K562 (cell line): ENCODE data around the gene TNF. TPM values are rescaled to one million over a fixed set of nuclear protein-coding genes. Genes with fewer than 3 reads are reported as not detected.

Experiments used
- CEBPZ ChIP-seq: fragments of 150-350 bp; IDR thresholded peaks from 2 replicates; pipeline ENCODE4 v1.6.1; 2014; ENCODE audit warnings: low read depth, mild to moderate bottlenecking, low read length, borderline replicate concordance
- CHD4 ChIP-seq: fragments of 200-600 bp; sonication (generic); IDR thresholded peaks from 3 replicates; pipeline ENCODE4 v1.6.1; 2012; ENCODE audit warnings: low read depth, mild to moderate bottlenecking, mixed read lengths, low read length, inconsistent platforms; ENCODE audit not compliant: insufficient read depth, insufficient replicate concordance, poor library complexity, severe bottlenecking
- DNMT1 ChIP-seq: fragments of 450-650 bp; IDR thresholded peaks from 2 replicates; pipeline ENCODE4 v1.6.1; 2016; ENCODE audit warnings: antibody characterized with exemption, mild to moderate bottlenecking
- EHMT2 ChIP-seq: fragments of 450-650 bp; IDR thresholded peaks from 2 replicates; pipeline ENCODE4 v1.6.1; 2018; ENCODE audit warnings: antibody characterized with exemption
- EZH2 ChIP-seq: IDR thresholded peaks from 2 replicates; pipeline ENCODE4 v1.6.1; 2012; ENCODE audit warnings: low read depth, mild to moderate bottlenecking, inconsistent platforms, low read length, borderline replicate concordance
- FOXP1 ChIP-seq: sonication (generic); formaldehyde crosslinking; IDR thresholded peaks from 2 replicates; pipeline ENCODE4 v1.8.0; 2022; ENCODE audit warnings: mild to moderate bottlenecking, missing genetic modification reagents
- HDAC2 ChIP-seq: fragments of 450-650 bp; IDR thresholded peaks from 2 replicates; pipeline ENCODE4 v1.6.1; 2016; ENCODE audit warnings: mild to moderate bottlenecking
- PKNOX1 ChIP-seq: fragments of 450-650 bp; IDR thresholded peaks from 2 replicates; pipeline ENCODE4 v1.6.1; 2016
- RBM25 ChIP-seq: fragments of 200-400 bp; formaldehyde crosslinking; IDR thresholded peaks from 2 replicates; pipeline ENCODE4 v1.6.1; 2018; ENCODE audit warnings: low read length, low read depth, moderate library complexity; ENCODE audit not compliant: severe bottlenecking
- RCOR1 ChIP-seq, 2 experiments: IDR thresholded peaks; 2 replicates each; pipeline ENCODE4 v1.6.1; 2012; ENCODE audit warnings: low read depth in 2 of 2, low read length in 2 of 2, borderline replicate concordance in 1 of 2, improper control_type of control experiment in 1 of 2
- TAL1 ChIP-seq: fragments of 450-650 bp; IDR thresholded peaks from 2 replicates; pipeline ENCODE4 v1.6.1; 2016; ENCODE audit warnings: mild to moderate bottlenecking
- TEAD4 ChIP-seq, 2 experiments: sonication (generic) in 1 of 2; formaldehyde crosslinking in 1 of 2; IDR thresholded peaks; 2 replicates each; pipeline versions ENCODE4 v1.6.1 to v1.8.0; 2012 to 2022; ENCODE audit warnings: borderline replicate concordance in 1 of 2, inconsistent platforms in 1 of 2, low read length in 1 of 2, mild to moderate bottlenecking in 1 of 2, missing genetic modification reagents in 1 of 2
- U2AF2 ChIP-seq: fragments of 200-400 bp; formaldehyde crosslinking; optimal IDR thresholded peaks from 2 replicates; pipeline ENCODE3; 2017; ENCODE audit warnings: low read depth, mild to moderate bottlenecking, low read length
- ZC3H11A ChIP-seq: IDR thresholded peaks from 2 replicates; pipeline ENCODE4 v1.6.1; 2012; ENCODE audit warnings: low read depth, low read length, improper control_type of control experiment
- polyA plus RNA-seq, 8 experiments: library from polyadenylated mRNA; depleted of rRNA in 4 of 8; stranded (reverse) in 5 of 8; unstranded in 3 of 8; fragments of >200 nt; fragmentation: Nextera tagmentation in 2 of 8; fragmentation: Illumina TruSeq in 1 of 8; extraction: Ambion mirVana in 2 of 8; extraction: Trizol in 1 of 8; gene quantifications; 2 replicates each; pipeline versions ENCODE4 v1.2.1 to v1.2.3, GENCODE V29; 2011 to 2014; ENCODE audit warnings: inconsistent platforms in 1 of 8, missing spikeins in 1 of 8
- total RNA-seq, 7 experiments: library from RNA; depleted of rRNA in 6 of 7; stranded (reverse); fragments of >200 nt in 6 of 7; fragmentation: Illumina TruSeq in 2 of 7; extraction: Trizol in 2 of 7; gene quantifications; 2 replicates each; pipeline versions ENCODE4 v1.2.1 to v1.2.3, GENCODE V29; 2011 to 2021; ENCODE audit warnings: low replicate concordance in 1 of 7
- TF ChIP-seq, protein P1 (sequence below): sonication (generic); formaldehyde crosslinking; IDR thresholded peaks from 2 replicates; pipeline ENCODE4 v1.8.1; 2023; ENCODE audit warnings: mild to moderate bottlenecking, missing genetic modification reagents

Gene TNF
- total and polyA plus RNA-seq, 9 of the 15 experiments (the other 6 are each of a cell fraction or from before 2014, with no cell fraction given): 0.08 to 0.40 TPM; not detected in 7

DNA sequence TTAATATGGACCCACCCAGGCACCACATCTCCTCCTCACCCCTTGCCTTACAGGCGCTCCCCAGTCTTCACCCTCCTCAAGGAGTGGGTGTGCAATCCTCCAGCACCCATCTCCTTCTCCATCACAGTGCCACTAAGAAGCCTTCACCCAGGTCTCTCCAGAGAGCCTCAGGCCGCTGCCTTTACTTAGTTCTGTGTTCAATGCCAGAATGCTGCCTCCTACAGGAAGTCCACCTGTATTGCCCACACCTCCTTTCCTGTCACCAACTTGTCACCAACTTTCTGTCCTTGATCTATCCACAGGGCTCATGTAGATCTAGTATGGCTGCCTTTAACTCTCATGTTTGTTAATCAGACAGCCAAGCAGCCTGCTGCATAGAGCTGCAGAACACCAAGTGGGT is 10.1 kb downstream of the TNF start (continued):
- peak in 1 of 2 experiments; percentile 80; a peak in 2 of 4 replicates for TF ChIP-seq RCOR1 (IDR thresholded peaks at IDR 0.05; ENCODE audit: borderline replicate concordance in 1 of 2, low read depth in 2 of 2, low read length in 2 of 2)
- peak; percentile 68 for TF ChIP-seq PKNOX1
- 0 out of 2 replicates have a peak, but pooled peaks have one; percentile 31 for TF ChIP-seq EHMT2
- TF ChIP-seq CHD4: peak; percentile 24
- peak; percentile 90 for TF ChIP-seq RBM25
- TF ChIP-seq, protein P1, sequence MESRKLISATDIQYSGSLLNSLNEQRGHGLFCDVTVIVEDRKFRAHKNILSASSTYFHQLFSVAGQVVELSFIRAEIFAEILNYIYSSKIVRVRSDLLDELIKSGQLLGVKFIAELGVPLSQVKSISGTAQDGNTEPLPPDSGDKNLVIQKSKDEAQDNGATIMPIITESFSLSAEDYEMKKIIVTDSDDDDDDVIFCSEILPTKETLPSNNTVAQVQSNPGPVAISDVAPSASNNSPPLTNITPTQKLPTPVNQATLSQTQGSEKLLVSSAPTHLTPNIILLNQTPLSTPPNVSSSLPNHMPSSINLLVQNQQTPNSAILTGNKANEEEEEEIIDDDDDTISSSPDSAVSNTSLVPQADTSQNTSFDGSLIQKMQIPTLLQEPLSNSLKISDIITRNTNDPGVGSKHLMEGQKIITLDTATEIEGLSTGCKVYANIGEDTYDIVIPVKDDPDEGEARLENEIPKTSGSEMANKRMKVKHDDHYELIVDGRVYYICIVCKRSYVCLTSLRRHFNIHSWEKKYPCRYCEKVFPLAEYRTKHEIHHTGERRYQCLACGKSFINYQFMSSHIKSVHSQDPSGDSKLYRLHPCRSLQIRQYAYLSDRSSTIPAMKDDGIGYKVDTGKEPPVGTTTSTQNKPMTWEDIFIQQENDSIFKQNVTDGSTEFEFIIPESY (CRISPR knock-in tag): 0 out of 2 replicates have a peak, but pooled peaks have one; percentile 11
- no peak for TF ChIP-seq TAL1
- TF ChIP-seq U2AF2: no peak
- TF ChIP-seq FOXP1 (CRISPR knock-in tag): peak; percentile 32; the same call in 1 of the 2 replicates
- TF ChIP-seq DNMT1: no peak
- no peak for TF ChIP-seq ZC3H11A
- TF ChIP-seq CEBPZ: no peak
- no peak for TF ChIP-seq EZH2
- no peak for TF ChIP-seq HDAC2
- 0 out of 2 replicates have a peak, but pooled peaks have one; percentile 8 for TF ChIP-seq TEAD4 (IDR thresholded peaks at IDR 0.05; ENCODE audit: low read length)
- no peak for TF ChIP-seq TEAD4 (CRISPR knock-in tag; IDR thresholded peaks at IDR 0.05; ENCODE audit: borderline replicate concordance)
